ENCODE results near the gene CCIN.

DNA sequence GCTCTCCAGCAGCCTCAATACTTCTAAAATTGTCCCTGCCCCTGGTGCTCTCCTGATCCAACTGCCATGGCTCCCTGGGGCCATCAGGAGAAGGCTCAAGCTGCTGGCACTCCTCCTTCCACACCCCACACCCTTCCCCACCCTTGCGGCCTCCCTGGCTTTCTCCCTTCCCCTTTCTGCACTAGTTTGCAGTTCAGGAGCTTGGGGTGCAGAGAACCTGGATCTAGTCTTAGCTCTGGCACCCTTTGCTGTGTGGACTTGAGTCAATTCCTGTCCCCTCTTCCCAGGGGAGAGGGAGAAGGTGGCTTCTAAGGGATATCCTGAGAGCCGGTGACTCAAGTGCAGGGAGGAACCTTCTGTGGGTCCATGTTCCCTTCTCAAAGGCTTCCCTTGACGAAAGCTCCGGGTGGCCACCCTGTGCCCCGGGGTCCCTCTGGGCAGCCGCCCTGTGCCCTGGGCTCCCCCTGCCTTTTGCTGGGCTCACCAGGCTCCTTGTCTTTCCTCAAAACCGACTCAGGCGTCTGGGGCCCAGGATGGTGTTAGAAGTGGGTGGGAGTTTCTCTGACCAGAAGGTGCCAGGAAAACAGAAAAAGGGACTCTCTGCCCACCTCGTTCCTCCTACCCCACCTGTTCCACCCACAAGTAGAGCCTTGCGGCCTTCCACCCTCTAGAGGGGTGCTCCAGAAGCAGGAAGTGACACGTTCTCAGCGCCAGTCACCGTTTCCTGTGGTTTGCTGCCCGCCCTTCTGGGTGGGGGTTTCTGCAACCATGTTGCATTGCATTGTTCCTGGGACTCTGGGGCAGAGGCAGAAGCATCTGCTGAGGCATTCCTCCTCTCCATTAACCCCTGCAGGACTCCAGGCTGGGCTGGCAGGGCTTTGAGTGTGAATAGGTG lies 17.6 kb upstream of the CCIN start:
- TF ChIP-seq CEBPB (IDR thresholded peaks at IDR 0.05; ENCODE audit: low read depth) = no peak
- no peak for TF ChIP-seq POLR2A (IDR thresholded peaks at IDR 0.05; ENCODE audit: borderline replicate concordance, extremely low read depth, insufficient read depth, insufficient read length)
- TF ChIP-seq, protein P1, sequence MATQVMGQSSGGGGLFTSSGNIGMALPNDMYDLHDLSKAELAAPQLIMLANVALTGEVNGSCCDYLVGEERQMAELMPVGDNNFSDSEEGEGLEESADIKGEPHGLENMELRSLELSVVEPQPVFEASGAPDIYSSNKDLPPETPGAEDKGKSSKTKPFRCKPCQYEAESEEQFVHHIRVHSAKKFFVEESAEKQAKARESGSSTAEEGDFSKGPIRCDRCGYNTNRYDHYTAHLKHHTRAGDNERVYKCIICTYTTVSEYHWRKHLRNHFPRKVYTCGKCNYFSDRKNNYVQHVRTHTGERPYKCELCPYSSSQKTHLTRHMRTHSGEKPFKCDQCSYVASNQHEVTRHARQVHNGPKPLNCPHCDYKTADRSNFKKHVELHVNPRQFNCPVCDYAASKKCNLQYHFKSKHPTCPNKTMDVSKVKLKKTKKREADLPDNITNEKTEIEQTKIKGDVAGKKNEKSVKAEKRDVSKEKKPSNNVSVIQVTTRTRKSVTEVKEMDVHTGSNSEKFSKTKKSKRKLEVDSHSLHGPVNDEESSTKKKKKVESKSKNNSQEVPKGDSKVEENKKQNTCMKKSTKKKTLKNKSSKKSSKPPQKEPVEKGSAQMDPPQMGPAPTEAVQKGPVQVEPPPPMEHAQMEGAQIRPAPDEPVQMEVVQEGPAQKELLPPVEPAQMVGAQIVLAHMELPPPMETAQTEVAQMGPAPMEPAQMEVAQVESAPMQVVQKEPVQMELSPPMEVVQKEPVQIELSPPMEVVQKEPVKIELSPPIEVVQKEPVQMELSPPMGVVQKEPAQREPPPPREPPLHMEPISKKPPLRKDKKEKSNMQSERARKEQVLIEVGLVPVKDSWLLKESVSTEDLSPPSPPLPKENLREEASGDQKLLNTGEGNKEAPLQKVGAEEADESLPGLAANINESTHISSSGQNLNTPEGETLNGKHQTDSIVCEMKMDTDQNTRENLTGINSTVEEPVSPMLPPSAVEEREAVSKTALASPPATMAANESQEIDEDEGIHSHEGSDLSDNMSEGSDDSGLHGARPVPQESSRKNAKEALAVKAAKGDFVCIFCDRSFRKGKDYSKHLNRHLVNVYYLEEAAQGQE (IDR thresholded peaks at IDR 0.05; ENCODE audit: low read depth) = no peak
- TF ChIP-seq, protein P2, sequence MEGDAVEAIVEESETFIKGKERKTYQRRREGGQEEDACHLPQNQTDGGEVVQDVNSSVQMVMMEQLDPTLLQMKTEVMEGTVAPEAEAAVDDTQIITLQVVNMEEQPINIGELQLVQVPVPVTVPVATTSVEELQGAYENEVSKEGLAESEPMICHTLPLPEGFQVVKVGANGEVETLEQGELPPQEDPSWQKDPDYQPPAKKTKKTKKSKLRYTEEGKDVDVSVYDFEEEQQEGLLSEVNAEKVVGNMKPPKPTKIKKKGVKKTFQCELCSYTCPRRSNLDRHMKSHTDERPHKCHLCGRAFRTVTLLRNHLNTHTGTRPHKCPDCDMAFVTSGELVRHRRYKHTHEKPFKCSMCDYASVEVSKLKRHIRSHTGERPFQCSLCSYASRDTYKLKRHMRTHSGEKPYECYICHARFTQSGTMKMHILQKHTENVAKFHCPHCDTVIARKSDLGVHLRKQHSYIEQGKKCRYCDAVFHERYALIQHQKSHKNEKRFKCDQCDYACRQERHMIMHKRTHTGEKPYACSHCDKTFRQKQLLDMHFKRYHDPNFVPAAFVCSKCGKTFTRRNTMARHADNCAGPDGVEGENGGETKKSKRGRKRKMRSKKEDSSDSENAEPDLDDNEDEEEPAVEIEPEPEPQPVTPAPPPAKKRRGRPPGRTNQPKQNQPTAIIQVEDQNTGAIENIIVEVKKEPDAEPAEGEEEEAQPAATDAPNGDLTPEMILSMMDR (IDR thresholded peaks at IDR 0.05 in 2 of 3, conservative IDR thresholded peaks at IDR 0.05 in 1 of 3; ENCODE audit: borderline replicate concordance in 1 of 3, insufficient read depth in 1 of 3, low read depth in 2 of 3, low read length in 2 of 3) = no peak
- no peak for TF ChIP-seq SP1 (IDR thresholded peaks at IDR 0.05; ENCODE audit: low read depth)
- no peak for TF ChIP-seq POLR2AphosphoS5 (IDR thresholded peaks at IDR 0.05; ENCODE audit: low read depth, low read length)

All from HCT116 (cell line).